Neural progenitor cell (in vitro differentiated cells): ENCODE data around the gene CNTNAP4. TPM values are rescaled to one million over a fixed set of nuclear protein-coding genes. Genes with fewer than 3 reads are reported as not detected.

Source experiments
- DNase-seq: peaks from one replicate; pipeline ENCODE4 v3.0.0-alpha.2; 2016; ENCODE audit warnings: low spot score
- H2AFZ ChIP-seq: fragments of 200-600 bp; sonication (generic); replicated peaks from 2 replicates; pipeline ENCODE4 v1.6.1; 2016; ENCODE audit warnings: antibody characterized with exemption
- H3F3A ChIP-seq: fragments of 200-600 bp; sonication (generic); 2 replicates; pipeline ENCODE4 v1.6.1; 2016; ENCODE audit warnings: antibody characterized with exemption, low read depth
- H3K27ac ChIP-seq: fragments of 200-600 bp; sonication (generic); 2 replicates; pipeline ENCODE4 v1.5.1; 2016; ENCODE audit warnings: mild to moderate bottlenecking
- H3K27me3 ChIP-seq: fragments of 200-600 bp; sonication (generic); 2 replicates; pipeline ENCODE4 v1.6.1; 2016; ENCODE audit warnings: mild to moderate bottlenecking, moderate library complexity
- H3K36me3 ChIP-seq: fragments of 200-600 bp; sonication (generic); 2 replicates; pipeline ENCODE4 v1.5.1; 2016
- H3K4me1 ChIP-seq: fragments of 200-600 bp; sonication (generic); 2 replicates; pipeline ENCODE4 v1.6.1; 2016; ENCODE audit warnings: mixed run types
- H3K4me2 ChIP-seq: fragments of 200-600 bp; sonication (generic); 2 replicates; pipeline ENCODE4 v1.6.1; 2016
- H3K4me3 ChIP-seq: fragments of 200-600 bp; sonication (generic); 2 replicates; pipeline ENCODE4 v1.5.1; 2016
- H3K79me2 ChIP-seq: fragments of 200-600 bp; sonication (generic); 2 replicates; pipeline ENCODE4 v1.6.1; 2016; ENCODE audit warnings: low read depth
- H3K9ac ChIP-seq: fragments of 200-600 bp; sonication (generic); 2 replicates; pipeline ENCODE4 v1.6.1; 2016
- H3K9me3 ChIP-seq: fragments of 200-600 bp; sonication (generic); 2 replicates; pipeline ENCODE4 v1.5.1; 2016; ENCODE audit warnings: low read depth
- H4K20me1 ChIP-seq: fragments of 200-600 bp; sonication (generic); 2 replicates; pipeline ENCODE4 v1.6.1; 2016; ENCODE audit warnings: low read depth
- H3K27ac Mint-ChIP-seq: 3 replicates; pipeline ENCODE4 v1.8.0; 2021; ENCODE audit warnings: mixed read lengths
- H3K27me3 Mint-ChIP-seq: 2 replicates; pipeline ENCODE4 v1.8.0; 2022; ENCODE audit warnings: low read depth, mild to moderate bottlenecking, inconsistent platforms, moderate library complexity, mixed read lengths; ENCODE audit not compliant: insufficient read depth
- H3K36me3 Mint-ChIP-seq: 3 replicates; pipeline ENCODE4 v1.8.0; 2021; ENCODE audit warnings: mixed read lengths
- H3K4me1 Mint-ChIP-seq: 3 replicates; pipeline ENCODE4 v1.8.0; 2021; ENCODE audit warnings: mixed read lengths
- H3K4me3 Mint-ChIP-seq: 3 replicates; pipeline ENCODE4 v1.8.0; 2021; ENCODE audit warnings: mild to moderate bottlenecking, moderate library complexity, mixed read lengths
- H3K9me3 Mint-ChIP-seq: 3 replicates; pipeline ENCODE4 v1.8.0; 2020; ENCODE audit warnings: mixed read lengths
- EZH2 ChIP-seq: fragments of 200-600 bp; sonication (generic); IDR thresholded peaks from 2 replicates; pipeline ENCODE4 v1.6.1; 2017; ENCODE audit warnings: antibody characterized with exemption, mild to moderate bottlenecking, moderate library complexity
- EZH2phosphoT487 ChIP-seq: fragments of 200-600 bp; sonication (generic); IDR thresholded peaks from 2 replicates; pipeline ENCODE4 v1.6.1; 2017; ENCODE audit warnings: antibody characterized with exemption
- total RNA-seq: library from RNA; depleted of rRNA; stranded (reverse); fragments of >200 nt; gene quantifications from 2 replicates; pipeline ENCODE4 v1.2.3, GENCODE V29; 2015; ENCODE audit warnings: low replicate concordance
- TF ChIP-seq, protein P1 (sequence below): fragments of 200-600 bp; sonication (generic); IDR thresholded peaks from 2 replicates; pipeline ENCODE4 v1.5.1; 2017; ENCODE audit warnings: antibody characterized with exemption, mild to moderate bottlenecking

Gene CNTNAP4
- total RNA-seq, 1 donor from 2014 or later, result 0.41 TPM

DNA sequence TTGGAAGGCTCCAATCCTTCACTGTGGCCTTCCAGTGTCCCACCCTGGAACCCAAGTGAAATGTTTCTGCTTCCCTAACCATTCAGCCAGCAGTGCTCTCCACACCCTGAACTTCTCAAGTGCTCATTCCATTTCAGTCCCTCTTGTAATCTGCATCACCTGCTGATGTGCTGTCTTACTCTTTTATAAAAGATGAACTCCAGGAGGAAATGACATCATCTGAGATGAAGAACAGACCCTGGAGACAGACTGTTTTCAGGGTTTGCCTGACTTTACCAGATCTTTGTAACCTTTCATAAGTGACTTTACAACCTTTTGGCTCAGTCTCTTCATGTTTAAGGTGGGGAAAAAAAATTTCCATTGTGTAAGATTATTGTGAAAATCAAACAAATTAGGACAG, 61.3 kb downstream of the CNTNAP4 start:
- no peak overlapping the region for H3K4me3 Mint-ChIP-seq
- Histone ChIP-seq H3K36me3 (no peaks in the 10 kb centered on the region), H3K27ac (no peak overlapping the region), H2AFZ (no peak overlapping the region), H3K9me3 (no peaks in the 10 kb centered on the region), H3K4me1 (peaks cover 14% of the 10 kb centered on the region), H3F3A (peaks cover 11% of the 10 kb centered on the region), H3K27me3 (no peaks in the 10 kb centered on the region), H4K20me1 (no peaks in the 10 kb centered on the region), H3K9ac (no peak overlapping the region), H3K4me3 (no peak overlapping the region), H3K79me2 (no peaks in the 10 kb centered on the region), H3K4me2 (no peak overlapping the region)
- H3K4me1 Mint-ChIP-seq, result peaks cover 14% of the 10 kb centered on the region
- DNase-seq, result no peak
- TF ChIP-seq EZH2 (no peak), EZH2phosphoT487 (no peak)
- TF ChIP-seq, protein P1, sequence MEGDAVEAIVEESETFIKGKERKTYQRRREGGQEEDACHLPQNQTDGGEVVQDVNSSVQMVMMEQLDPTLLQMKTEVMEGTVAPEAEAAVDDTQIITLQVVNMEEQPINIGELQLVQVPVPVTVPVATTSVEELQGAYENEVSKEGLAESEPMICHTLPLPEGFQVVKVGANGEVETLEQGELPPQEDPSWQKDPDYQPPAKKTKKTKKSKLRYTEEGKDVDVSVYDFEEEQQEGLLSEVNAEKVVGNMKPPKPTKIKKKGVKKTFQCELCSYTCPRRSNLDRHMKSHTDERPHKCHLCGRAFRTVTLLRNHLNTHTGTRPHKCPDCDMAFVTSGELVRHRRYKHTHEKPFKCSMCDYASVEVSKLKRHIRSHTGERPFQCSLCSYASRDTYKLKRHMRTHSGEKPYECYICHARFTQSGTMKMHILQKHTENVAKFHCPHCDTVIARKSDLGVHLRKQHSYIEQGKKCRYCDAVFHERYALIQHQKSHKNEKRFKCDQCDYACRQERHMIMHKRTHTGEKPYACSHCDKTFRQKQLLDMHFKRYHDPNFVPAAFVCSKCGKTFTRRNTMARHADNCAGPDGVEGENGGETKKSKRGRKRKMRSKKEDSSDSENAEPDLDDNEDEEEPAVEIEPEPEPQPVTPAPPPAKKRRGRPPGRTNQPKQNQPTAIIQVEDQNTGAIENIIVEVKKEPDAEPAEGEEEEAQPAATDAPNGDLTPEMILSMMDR, result no peak
- H3K27me3 Mint-ChIP-seq, result no peaks in the 10 kb centered on the region
- H3K36me3 Mint-ChIP-seq, result no peaks in the 10 kb centered on the region
- no peak overlapping the region for H3K27ac Mint-ChIP-seq
- peaks cover 16% of the 10 kb centered on the region for H3K9me3 Mint-ChIP-seq

DNA sequence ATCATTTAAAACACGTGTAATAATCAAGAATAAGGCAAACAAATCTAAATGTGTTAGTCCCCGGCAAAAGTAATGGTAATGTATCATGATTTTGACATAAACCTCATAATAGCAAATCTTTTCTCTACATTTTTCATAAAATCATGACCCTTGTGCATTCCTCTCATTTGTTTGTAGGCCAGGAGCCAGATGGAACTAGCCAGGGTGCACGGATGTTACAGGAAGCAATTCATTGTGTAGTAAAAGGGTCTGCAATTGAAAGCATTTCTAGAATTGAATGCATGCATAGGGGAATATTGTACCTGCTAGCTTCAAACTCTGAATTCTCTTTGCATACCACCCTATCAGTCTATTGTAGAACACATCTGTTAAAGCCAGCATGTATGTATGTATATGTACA, 66.6 kb downstream of the CNTNAP4 start:
- H2AFZ ChIP-seq, result no peak overlapping the region
- no peaks in the 10 kb centered on the region for H3K9me3 ChIP-seq
- Mint-ChIP-seq H3K36me3 (no peaks in the 10 kb centered on the region), H3K9me3 (no peaks in the 10 kb centered on the region), H3K27ac (no peak overlapping the region), H3K4me3 (no peak overlapping the region), H3K27me3 (no peaks in the 10 kb centered on the region), H3K4me1 (no peaks in the 10 kb centered on the region)
- no peaks in the 10 kb centered on the region for H3K27me3 ChIP-seq
- H3K4me2 ChIP-seq, result no peak overlapping the region
- H3K4me1 ChIP-seq, result no peaks in the 10 kb centered on the region
- no peak for DNase-seq
- no peaks in the 10 kb centered on the region for H3K36me3 ChIP-seq
- H3F3A ChIP-seq, result no peaks in the 10 kb centered on the region
- no peak overlapping the region for H3K4me3 ChIP-seq
- H3K27ac ChIP-seq, result no peak overlapping the region
- no peaks in the 10 kb centered on the region for H4K20me1 ChIP-seq
- H3K79me2 ChIP-seq, result no peaks in the 10 kb centered on the region
- TF ChIP-seq EZH2phosphoT487 (no peak), EZH2 (no peak)
- TF ChIP-seq, protein P1, result no peak
- no peak overlapping the region for H3K9ac ChIP-seq

DNA sequence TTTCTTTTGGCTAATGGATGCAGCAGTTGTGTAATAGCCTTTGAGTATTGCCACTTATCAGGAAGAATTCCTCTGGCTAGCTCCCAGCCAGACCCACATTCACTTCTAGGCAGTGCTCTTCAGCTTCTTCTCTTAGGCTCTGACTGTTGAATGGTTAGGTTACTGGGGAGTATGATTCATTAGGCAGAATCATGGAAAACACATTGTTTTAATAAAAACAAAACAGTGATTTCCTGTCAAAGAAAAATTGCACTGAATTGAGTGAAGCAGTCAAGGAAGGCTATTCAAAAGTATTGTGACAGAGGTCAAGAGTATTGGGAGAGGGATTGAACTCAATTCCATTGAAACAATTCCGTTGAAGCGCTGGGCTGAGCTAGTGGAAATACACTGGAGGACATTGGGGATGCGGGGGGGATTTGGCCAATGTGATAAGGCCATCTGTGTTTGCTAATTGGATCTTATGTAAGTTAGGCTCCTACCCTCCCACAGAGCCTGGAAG, 68.0 kb downstream of the CNTNAP4 start:
- Histone ChIP-seq H3K27me3 (no peaks in the 10 kb centered on the region), H2AFZ (no peak overlapping the region), H3K27ac (no peak overlapping the region), H4K20me1 (no peaks in the 10 kb centered on the region), H3K36me3 (no peaks in the 10 kb centered on the region), H3K9ac (no peak overlapping the region), H3K4me1 (no peaks in the 10 kb centered on the region), H3K4me2 (no peak overlapping the region), H3K79me2 (no peaks in the 10 kb centered on the region), H3F3A (no peaks in the 10 kb centered on the region), H3K4me3 (no peak overlapping the region), H3K9me3 (no peaks in the 10 kb centered on the region)
- H3K4me3 Mint-ChIP-seq, result no peak overlapping the region
- no peaks in the 10 kb centered on the region for H3K27me3 Mint-ChIP-seq
- no peaks in the 10 kb centered on the region for H3K9me3 Mint-ChIP-seq
- TF ChIP-seq, protein P1, result no peak
- no peak for TF ChIP-seq EZH2
- TF ChIP-seq EZH2phosphoT487, result no peak
- no peaks in the 10 kb centered on the region for H3K4me1 Mint-ChIP-seq
- no peak for DNase-seq
- no peak overlapping the region for H3K27ac Mint-ChIP-seq
- no peaks in the 10 kb centered on the region for H3K36me3 Mint-ChIP-seq
